Body of pancreas (tissue), 4 donors: ENCODE measurements around the gene SIN3A.

Source experiments
- POLR2A ChIP-seq, 3 donors: fragments of 450-650 bp; IDR thresholded peaks; one replicate each; pipeline ENCODE4 v1.6.1; 2016; ENCODE audit warnings: antibody characterized with exemption in 3 of 3, mild to moderate bottlenecking in 2 of 3
- TF ChIP-seq, protein P1 (sequence below), 7 experiments: fragments of 450-650 bp in 4 of 7; fragments of 200-600 bp in 3 of 7; sonication (generic) in 3 of 7; IDR thresholded peaks; one replicate each; pipeline ENCODE4 v1.5.1; 2016 to 2019; ENCODE audit warnings: antibody characterized with exemption in 7 of 7

DNA sequence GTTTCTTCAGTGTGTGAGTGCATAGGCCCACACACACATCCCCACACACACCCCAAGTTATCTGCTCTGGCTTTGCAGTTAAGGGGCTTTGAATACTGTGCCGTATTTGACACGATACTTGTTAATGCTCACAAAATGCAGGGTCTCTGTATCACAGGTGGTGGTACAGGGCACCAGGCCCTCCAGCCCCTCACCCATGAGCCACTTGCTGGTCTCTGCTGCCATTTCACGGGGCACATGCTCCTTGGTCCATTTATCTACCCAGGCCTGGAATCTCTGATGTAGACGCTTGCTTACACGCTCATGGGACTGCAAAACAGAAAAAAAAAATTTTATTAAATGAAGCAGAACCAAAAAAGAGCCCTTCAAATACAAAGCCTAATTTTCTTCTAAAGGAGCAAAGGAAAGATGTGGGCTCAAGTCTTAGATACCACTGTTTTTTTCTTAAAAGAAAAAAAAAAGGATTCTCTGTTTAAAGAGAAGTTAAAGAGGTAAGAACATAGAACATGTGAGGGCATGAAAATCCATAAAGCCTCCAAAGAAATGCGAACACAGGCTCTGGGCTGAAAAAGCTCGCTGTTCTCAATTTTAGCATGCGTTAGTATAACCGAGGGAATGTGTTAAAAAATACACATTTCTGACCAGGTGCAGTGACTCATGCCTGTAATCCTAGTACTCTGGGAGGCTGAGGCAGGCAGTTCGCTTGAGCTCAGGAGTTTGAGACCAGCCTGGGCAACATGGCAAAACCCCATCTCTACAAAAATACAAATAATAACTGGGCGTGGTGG is 79.4 kb downstream of the SIN3A start:
- TF ChIP-seq, protein P1, sequence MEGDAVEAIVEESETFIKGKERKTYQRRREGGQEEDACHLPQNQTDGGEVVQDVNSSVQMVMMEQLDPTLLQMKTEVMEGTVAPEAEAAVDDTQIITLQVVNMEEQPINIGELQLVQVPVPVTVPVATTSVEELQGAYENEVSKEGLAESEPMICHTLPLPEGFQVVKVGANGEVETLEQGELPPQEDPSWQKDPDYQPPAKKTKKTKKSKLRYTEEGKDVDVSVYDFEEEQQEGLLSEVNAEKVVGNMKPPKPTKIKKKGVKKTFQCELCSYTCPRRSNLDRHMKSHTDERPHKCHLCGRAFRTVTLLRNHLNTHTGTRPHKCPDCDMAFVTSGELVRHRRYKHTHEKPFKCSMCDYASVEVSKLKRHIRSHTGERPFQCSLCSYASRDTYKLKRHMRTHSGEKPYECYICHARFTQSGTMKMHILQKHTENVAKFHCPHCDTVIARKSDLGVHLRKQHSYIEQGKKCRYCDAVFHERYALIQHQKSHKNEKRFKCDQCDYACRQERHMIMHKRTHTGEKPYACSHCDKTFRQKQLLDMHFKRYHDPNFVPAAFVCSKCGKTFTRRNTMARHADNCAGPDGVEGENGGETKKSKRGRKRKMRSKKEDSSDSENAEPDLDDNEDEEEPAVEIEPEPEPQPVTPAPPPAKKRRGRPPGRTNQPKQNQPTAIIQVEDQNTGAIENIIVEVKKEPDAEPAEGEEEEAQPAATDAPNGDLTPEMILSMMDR (IDR thresholded peaks at IDR 0.05), result no peak
- TF ChIP-seq POLR2A (IDR thresholded peaks at IDR 0.05), result no peak
